Measurements from ENCODE around the gene ENAH.
"Not testable (repeated sequence)": the region's sequence is repeated elsewhere in the genome, so short reads cannot be mapped to it uniquely, and the experiment has no call there.

The ENAH gene

GRCh38 chr1:225525377-225525776 lies 127.5 kb downstream of the ENAH start:
- Histone ChIP-seq H3K4me3 (ENCODE audit: low read length in 2 of 2) (no peak overlapping the region), H3K9me3 (ENCODE audit: control insufficient read depth in 2 of 2, low read length in 2 of 2) (no peaks in the 10 kb centered on the region), H3K27me3 (ENCODE audit: control insufficient read depth in 1 of 2, insufficient read depth in 2 of 2, low read length in 2 of 2) (no peaks in the 10 kb centered on the region), H3K4me1 (ENCODE audit: control insufficient read depth, insufficient read depth, low read length) (peaks cover 14% of the 10 kb centered on the region), H3K36me3 (ENCODE audit: control insufficient read depth in 2 of 2, insufficient read depth in 2 of 2, low read length in 2 of 2) (peaks cover 0 to 7% of the 10 kb centered on the region in 2 donors), H3K9ac (ENCODE audit: low read length in 2 of 2) (no peak overlapping the region), H3K27ac (ENCODE audit: low read length) (no peak overlapping the region)

DNA sequence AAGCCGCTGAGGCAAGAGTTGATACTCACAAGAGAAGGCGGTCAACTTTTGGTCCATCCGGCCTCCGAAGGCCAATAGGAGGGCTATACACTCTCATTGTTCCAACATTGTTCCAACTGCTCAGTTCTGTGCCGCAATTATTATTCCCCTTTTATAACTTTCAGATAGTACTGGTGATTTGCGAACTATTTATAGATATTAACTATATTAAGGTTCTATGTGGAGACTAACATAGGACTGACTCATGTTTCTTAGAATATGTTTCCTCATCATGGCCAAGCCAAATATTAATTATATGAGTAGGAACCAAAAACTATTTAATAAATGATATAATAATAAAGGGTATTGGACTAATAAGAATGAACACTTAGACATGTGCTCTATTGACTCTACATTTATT lies 128.4 kb downstream of the ENAH start:
- Histone ChIP-seq H3K4me3 (ENCODE audit: low read length in 2 of 2) (no peak overlapping the region), H3K36me3 (ENCODE audit: control insufficient read depth in 2 of 2, insufficient read depth in 2 of 2, low read length in 2 of 2) (peaks cover 0 to 4% of the 10 kb centered on the region in 2 donors), H3K4me1 (ENCODE audit: control insufficient read depth, insufficient read depth, low read length) (peaks cover 10% of the 10 kb centered on the region), H3K27ac (ENCODE audit: low read length) (no peak overlapping the region), H3K9ac (ENCODE audit: low read length in 2 of 2) (no peak overlapping the region), H3K9me3 (ENCODE audit: control insufficient read depth in 2 of 2, low read length in 2 of 2) (no peaks in the 10 kb centered on the region), H3K27me3 (ENCODE audit: control insufficient read depth in 1 of 2, insufficient read depth in 2 of 2, low read length in 2 of 2) (no peaks in the 10 kb centered on the region)

DNA sequence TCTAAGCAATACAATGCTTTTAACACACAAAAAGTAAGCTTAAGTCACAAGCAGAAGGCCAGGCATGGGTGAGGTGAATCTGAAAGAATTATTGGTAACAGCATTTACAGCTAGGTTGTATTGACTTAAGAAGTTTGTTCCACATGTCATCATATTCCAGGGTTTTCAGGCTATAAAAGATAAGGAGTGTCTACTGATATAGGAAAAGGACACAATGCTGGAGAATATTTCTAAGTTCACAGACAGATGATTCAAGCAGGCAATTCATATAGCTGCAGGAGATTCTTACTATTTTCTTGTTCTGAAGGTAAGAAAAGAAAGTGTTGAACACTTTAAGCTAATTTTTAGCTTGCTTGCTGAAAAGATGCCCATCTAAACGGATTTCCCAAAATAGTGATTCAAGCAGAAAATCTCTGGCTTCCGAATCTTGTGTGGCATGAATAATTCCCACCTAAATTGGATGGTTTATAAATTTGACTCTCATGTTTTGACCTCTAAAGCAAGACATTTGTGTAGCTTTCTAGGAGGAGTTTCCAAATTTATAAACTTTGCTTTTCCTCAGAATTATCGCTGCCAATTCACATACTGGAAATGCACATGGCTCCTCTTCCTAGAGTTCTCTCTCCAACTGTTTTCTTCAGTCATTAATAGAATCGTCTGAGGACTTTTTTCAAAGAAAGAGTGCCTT lies 129.5 kb downstream of the ENAH start:
- Histone ChIP-seq H3K9me3 (ENCODE audit: control insufficient read depth in 2 of 2, low read length in 2 of 2) (no peaks in the 10 kb centered on the region), H3K27me3 (ENCODE audit: control insufficient read depth in 1 of 2, insufficient read depth in 2 of 2, low read length in 2 of 2) (no peaks in the 10 kb centered on the region), H3K4me3 (ENCODE audit: low read length in 2 of 2) (no peak overlapping the region), H3K4me1 (ENCODE audit: control insufficient read depth, insufficient read depth, low read length) (peaks cover 9% of the 10 kb centered on the region), H3K27ac (ENCODE audit: low read length) (no peak overlapping the region), H3K9ac (ENCODE audit: low read length in 2 of 2) (no peak overlapping the region), H3K36me3 (ENCODE audit: control insufficient read depth in 2 of 2, insufficient read depth in 2 of 2, low read length in 2 of 2) (no peaks in the 10 kb centered on the region)

DNA sequence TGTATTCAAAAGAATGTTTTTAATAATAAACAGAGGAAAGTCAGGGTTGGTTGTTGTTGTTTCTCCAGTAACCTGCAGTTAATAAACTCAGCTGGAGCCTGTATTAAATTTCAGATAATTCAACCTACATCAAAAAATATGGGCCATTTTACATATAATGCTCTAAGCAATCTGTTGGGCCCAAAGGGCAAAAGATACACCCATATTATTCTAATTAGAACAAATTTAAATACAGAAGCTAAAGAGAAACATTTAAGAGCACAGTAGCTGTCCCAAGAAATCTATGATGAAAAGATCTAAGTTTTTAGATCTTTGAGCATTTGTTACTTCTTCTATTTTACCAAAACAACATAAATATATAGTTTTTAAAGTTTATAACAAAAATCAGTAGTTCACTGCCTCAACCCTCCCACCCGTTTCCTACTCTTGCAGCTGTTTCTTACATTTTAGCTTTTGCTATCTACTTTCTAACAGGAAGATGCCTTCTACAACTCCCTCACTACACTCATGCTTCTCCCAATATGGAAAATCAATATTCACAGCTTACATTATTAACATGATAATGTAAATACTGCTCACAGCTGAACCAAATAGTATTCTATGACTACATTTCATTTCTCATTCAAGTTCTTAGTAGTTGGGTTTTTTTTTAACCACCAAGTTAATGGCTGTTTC lies 130.2 kb downstream of the ENAH start:
- no peak overlapping the region for H3K27ac ChIP-seq (ENCODE audit: low read length)
- H3K4me1 ChIP-seq (ENCODE audit: control insufficient read depth, insufficient read depth, low read length): peaks cover 8% of the 10 kb centered on the region
- H3K27me3 ChIP-seq (ENCODE audit: control insufficient read depth in 1 of 2, insufficient read depth in 2 of 2, low read length in 2 of 2): no peaks in the 10 kb centered on the region
- no peaks in the 10 kb centered on the region for H3K9me3 ChIP-seq (ENCODE audit: control insufficient read depth in 2 of 2, low read length in 2 of 2)
- peaks cover under 1% of the 10 kb centered on the region in 2 donors for H3K36me3 ChIP-seq (ENCODE audit: control insufficient read depth in 2 of 2, insufficient read depth in 2 of 2, low read length in 2 of 2)
- H3K4me3 ChIP-seq (ENCODE audit: low read length in 2 of 2): no peak overlapping the region
- H3K9ac ChIP-seq (ENCODE audit: low read length in 2 of 2): no peak overlapping the region

DNA sequence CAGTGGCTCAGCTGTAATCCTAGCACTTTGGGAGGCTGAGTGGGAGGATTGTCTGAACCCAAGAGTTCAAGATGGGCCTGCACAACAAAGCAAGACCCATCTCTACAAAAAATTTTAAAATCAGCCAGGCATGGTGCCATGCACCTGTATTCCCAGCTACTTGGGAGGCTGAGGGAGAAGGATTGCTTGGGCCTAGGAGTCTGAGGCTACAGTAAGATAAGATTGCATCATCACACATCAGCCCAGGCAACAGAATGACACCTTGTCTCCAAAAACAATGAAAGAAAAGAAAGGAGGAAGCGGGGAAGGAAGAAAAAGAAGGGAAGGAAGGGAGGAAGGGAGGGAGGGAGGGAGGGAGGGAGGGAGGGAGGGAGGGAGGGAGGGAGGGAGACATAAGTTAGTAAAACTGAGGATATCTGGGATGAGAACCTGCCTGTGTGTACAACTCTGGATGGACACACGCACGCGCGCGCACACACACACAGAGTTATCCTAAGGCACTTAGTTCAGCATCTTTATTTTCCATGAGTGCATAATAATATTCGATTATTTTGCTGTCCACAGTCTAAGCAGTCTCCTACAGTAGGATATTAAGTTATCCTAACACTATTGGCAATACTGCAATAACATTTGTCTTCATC lies 132.2 kb downstream of the ENAH start:
- H3K27me3 ChIP-seq (ENCODE audit: control insufficient read depth in 1 of 2, insufficient read depth in 2 of 2, low read length in 2 of 2): no peaks in the 10 kb centered on the region
- no peaks in the 10 kb centered on the region for H3K4me1 ChIP-seq (ENCODE audit: control insufficient read depth, insufficient read depth, low read length)
- peaks cover 8 to 9% of the 10 kb centered on the region in 2 donors for H3K36me3 ChIP-seq (ENCODE audit: control insufficient read depth in 2 of 2, insufficient read depth in 2 of 2, low read length in 2 of 2)
- H3K27ac ChIP-seq (ENCODE audit: low read length): no peak overlapping the region
- H3K9me3 ChIP-seq (ENCODE audit: control insufficient read depth in 2 of 2, low read length in 2 of 2): no peaks in the 10 kb centered on the region
- H3K4me3 ChIP-seq (ENCODE audit: low read length in 2 of 2): no peak overlapping the region
- H3K9ac ChIP-seq (ENCODE audit: low read length in 2 of 2): no peak overlapping the region

DNA sequence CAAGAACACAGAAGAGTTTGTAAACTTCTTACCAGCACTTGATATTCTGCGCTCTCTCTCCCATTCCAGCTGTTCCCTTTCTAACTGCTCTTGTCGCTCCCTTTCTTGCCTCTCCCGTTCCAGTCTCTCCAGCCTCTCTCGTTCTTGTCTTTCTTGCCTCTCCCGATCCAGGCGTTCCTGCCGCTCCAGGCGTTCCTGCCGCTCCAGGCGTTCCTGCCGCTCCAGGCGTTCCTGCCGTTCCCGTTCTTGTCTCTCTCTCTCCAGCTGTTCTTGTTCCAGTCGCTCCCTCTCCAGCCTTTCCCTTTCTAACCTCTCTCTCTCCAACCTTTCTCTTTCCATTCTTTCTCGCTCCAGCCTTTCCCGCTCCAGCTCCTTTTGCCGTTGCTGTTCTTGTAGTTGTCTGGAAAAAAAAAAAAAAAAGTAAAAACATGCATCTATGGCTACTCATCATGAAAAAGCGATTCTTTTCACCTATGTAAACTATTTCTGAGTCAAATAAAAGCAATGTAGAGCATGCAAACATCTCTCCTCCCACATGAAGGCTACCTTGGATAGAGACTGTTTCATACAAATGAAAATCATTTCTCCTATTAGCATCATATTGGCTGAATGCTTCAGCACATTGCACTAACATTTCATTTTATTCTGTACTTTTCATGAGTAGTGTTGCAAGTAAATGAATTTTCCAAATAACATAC lies 133.6 kb downstream of the ENAH start:
- Histone ChIP-seq H3K9me3 (ENCODE audit: control insufficient read depth in 2 of 2, low read length in 2 of 2) (no peaks in the 10 kb centered on the region), H3K9ac (ENCODE audit: low read length in 2 of 2) (no peak overlapping the region), H3K4me1 (ENCODE audit: control insufficient read depth, insufficient read depth, low read length) (no peaks in the 10 kb centered on the region), H3K27me3 (ENCODE audit: control insufficient read depth in 1 of 2, insufficient read depth in 2 of 2, low read length in 2 of 2) (no peaks in the 10 kb centered on the region), H3K27ac (ENCODE audit: low read length) (no peak overlapping the region), H3K4me3 (ENCODE audit: low read length in 2 of 2) (no peak overlapping the region), H3K36me3 (ENCODE audit: control insufficient read depth in 2 of 2, insufficient read depth in 2 of 2, low read length in 2 of 2) (peaks cover 8 to 9% of the 10 kb centered on the region in 2 donors)

DNA sequence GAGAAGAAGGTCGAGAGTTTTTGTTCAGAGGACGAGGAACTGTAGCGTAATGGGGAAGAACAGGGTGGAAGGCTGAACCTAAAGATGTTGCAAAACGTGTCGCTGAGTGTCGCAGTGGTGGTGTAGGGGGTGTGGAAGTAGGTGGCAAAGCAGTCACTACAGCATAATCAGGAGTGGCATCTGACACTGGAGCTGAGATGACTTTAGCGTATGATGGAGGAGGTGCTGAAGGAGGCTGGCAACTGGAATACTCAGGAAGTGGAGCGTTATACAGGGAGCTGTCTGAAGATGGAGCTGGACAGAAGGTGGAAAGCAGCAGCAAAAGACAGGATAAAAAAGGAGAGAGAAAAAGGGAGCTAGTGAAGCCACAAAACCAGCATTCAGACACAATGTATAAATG lies 135.2 kb downstream of the ENAH start:
- Histone ChIP-seq H3K27me3 (ENCODE audit: control insufficient read depth in 1 of 2, insufficient read depth in 2 of 2, low read length in 2 of 2) (no peaks in the 10 kb centered on the region), H3K4me1 (ENCODE audit: control insufficient read depth, insufficient read depth, low read length) (no peaks in the 10 kb centered on the region), H3K27ac (ENCODE audit: low read length) (no peak overlapping the region), H3K9me3 (ENCODE audit: control insufficient read depth in 2 of 2, low read length in 2 of 2) (no peaks in the 10 kb centered on the region), H3K36me3 (ENCODE audit: control insufficient read depth in 2 of 2, insufficient read depth in 2 of 2, low read length in 2 of 2) (peaks cover 8 to 9% of the 10 kb centered on the region in 2 donors), H3K9ac (ENCODE audit: low read length in 2 of 2) (no peak overlapping the region), H3K4me3 (ENCODE audit: low read length in 2 of 2) (no peak overlapping the region)

GRCh38 chr1:225517221-225517620 lies 135.7 kb downstream of the ENAH start:
- no peaks in the 10 kb centered on the region for H3K27me3 ChIP-seq (ENCODE audit: control insufficient read depth in 1 of 2, insufficient read depth in 2 of 2, low read length in 2 of 2)
- H3K9ac ChIP-seq (ENCODE audit: low read length in 2 of 2): no peak overlapping the region
- H3K9me3 ChIP-seq (ENCODE audit: control insufficient read depth in 2 of 2, low read length in 2 of 2): no peaks in the 10 kb centered on the region
- no peak overlapping the region for H3K27ac ChIP-seq (ENCODE audit: low read length)
- no peaks in the 10 kb centered on the region for H3K4me1 ChIP-seq (ENCODE audit: control insufficient read depth, insufficient read depth, low read length)
- no peak overlapping the region for H3K4me3 ChIP-seq (ENCODE audit: low read length in 2 of 2)
- H3K36me3 ChIP-seq (ENCODE audit: control insufficient read depth in 2 of 2, insufficient read depth in 2 of 2, low read length in 2 of 2): peaks cover 8 to 9% of the 10 kb centered on the region in 2 donors

DNA sequence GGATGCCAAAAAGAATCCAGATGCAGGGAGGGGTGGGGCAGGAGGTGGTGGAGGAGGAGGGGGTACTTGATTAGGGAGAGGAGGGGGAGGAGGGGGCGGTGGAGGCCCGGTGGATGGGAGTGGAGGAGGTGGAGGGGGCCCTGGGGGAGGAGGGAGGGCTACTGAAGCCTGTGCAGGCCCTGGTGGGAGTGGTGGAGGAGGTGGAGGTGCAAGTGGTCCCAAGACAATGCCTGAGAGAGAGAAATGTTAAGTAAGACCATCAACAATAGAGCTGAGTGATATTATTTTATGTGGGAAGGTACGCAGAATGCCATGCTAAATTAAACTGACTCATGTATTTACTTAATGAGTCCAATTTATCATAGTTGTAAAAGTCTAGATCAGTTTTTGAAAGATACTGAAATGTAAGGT lies 138.2 kb downstream of the ENAH start:
- Histone ChIP-seq H3K9me3 (ENCODE audit: control insufficient read depth in 2 of 2, low read length in 2 of 2) (no peaks in the 10 kb centered on the region), H3K27ac (ENCODE audit: low read length) (no peak overlapping the region), H3K4me1 (ENCODE audit: control insufficient read depth, insufficient read depth, low read length) (no peaks in the 10 kb centered on the region), H3K27me3 (ENCODE audit: control insufficient read depth in 1 of 2, insufficient read depth in 2 of 2, low read length in 2 of 2) (no peaks in the 10 kb centered on the region), H3K9ac (ENCODE audit: low read length in 2 of 2) (no peak overlapping the region), H3K4me3 (ENCODE audit: low read length in 2 of 2) (no peak overlapping the region), H3K36me3 (ENCODE audit: control insufficient read depth in 2 of 2, insufficient read depth in 2 of 2, low read length in 2 of 2) (peaks cover 13 to 14% of the 10 kb centered on the region in 2 donors)

DNA sequence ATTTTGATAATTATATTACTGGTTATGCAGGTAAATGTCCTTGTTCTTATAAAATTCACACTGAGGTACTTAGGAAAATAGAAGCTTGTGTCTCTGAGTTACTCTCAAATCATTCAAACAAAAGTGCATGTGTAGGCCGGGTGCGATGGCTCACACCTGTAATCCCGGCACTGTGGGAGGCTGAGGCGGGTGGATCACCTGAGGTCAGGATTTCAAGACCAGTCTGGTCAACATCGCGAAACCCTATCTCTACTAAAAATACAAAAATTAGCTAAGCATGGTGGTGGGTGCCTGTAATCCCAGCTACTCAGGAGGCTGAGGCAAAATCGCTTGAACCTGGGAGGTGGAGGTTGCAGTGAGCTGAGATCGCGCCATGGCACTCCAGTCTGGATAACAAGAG lies 139.3 kb downstream of the ENAH start:
- H3K9me3 ChIP-seq (ENCODE audit: control insufficient read depth in 2 of 2, low read length in 2 of 2); H3K27me3 ChIP-seq (ENCODE audit: control insufficient read depth in 1 of 2, insufficient read depth in 2 of 2, low read length in 2 of 2); H3K9ac ChIP-seq (ENCODE audit: low read length in 2 of 2); H3K4me1 ChIP-seq (ENCODE audit: control insufficient read depth, insufficient read depth, low read length); H3K27ac ChIP-seq (ENCODE audit: low read length); H3K4me3 ChIP-seq (ENCODE audit: low read length in 2 of 2): not testable (repeated sequence)
- H3K36me3 ChIP-seq (ENCODE audit: control insufficient read depth in 2 of 2, insufficient read depth in 2 of 2, low read length in 2 of 2): peaks cover 13 to 14% of the 10 kb centered on the region in 2 donors

Data from stomach smooth muscle (tissue), 2 donors.